WERI-Rb-1 (cell line): ENCODE data around the gene NHLRC1.

Experiments
- DNase-seq: peaks from one replicate; pipeline ENCODE4 v3.0.0-alpha.2; 2020
- H3K27ac ChIP-seq: fragments of 250-450 bp; sonication (Bioruptor Pico); 2 replicates; pipeline ENCODE4 v1.5.1; 2020; ENCODE audit warnings: mild to moderate bottlenecking, moderate library complexity
- H3K27me3 ChIP-seq: fragments of 250-450 bp; sonication (Bioruptor Pico); 2 replicates; pipeline ENCODE4 v1.5.1; 2021; ENCODE audit warnings: mild to moderate bottlenecking, low read depth, moderate library complexity; ENCODE audit not compliant: insufficient read depth, severe bottlenecking
- H3K36me3 ChIP-seq: fragments of 250-450 bp; sonication (Bioruptor Pico); 2 replicates; pipeline ENCODE4 v1.5.1; 2020; ENCODE audit warnings: mild to moderate bottlenecking, moderate library complexity
- H3K4me3 ChIP-seq: 2 replicates; pipeline ENCODE4 v1.5.1; 2011; ENCODE audit warnings: low read depth, mild to moderate bottlenecking, control low read depth, low read length
- H3K9me3 ChIP-seq: fragments of 250-450 bp; sonication (Bioruptor Pico); 2 replicates; pipeline ENCODE4 v1.5.1; 2021; ENCODE audit warnings: mild to moderate bottlenecking, moderate library complexity; ENCODE audit not compliant: severe bottlenecking
- TF ChIP-seq, protein P1 (sequence below): IDR thresholded peaks from 2 replicates; pipeline ENCODE4 v1.5.1; 2011; ENCODE audit warnings: low read depth, mild to moderate bottlenecking, control low read depth, inconsistent platforms, low read length

NHLRC1 gene

DNA sequence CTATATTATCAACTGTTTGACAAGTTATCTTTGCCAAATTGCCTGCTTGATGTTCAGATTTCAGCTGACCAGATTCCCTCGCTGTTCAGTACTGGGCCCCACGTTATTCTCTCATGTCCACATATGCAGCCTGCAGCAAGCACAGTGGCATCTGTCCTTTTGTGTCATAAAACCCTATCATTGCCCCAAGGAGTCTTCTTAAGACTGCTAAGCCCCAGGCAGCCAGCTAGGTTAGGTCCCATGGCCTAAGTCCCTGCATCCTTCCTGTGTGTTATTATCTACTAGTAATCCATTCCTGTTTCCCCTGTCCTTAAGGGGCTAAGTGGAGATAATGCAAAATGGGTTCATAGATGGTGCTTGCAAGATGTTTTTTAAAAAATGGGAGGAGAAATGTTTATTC, 39.9 kb upstream of the NHLRC1 start:
- H3K36me3 ChIP-seq, result peaks cover 38% of the 10 kb centered on the region
- H3K4me3 ChIP-seq, result no peak overlapping the region
- TF ChIP-seq, protein P1, sequence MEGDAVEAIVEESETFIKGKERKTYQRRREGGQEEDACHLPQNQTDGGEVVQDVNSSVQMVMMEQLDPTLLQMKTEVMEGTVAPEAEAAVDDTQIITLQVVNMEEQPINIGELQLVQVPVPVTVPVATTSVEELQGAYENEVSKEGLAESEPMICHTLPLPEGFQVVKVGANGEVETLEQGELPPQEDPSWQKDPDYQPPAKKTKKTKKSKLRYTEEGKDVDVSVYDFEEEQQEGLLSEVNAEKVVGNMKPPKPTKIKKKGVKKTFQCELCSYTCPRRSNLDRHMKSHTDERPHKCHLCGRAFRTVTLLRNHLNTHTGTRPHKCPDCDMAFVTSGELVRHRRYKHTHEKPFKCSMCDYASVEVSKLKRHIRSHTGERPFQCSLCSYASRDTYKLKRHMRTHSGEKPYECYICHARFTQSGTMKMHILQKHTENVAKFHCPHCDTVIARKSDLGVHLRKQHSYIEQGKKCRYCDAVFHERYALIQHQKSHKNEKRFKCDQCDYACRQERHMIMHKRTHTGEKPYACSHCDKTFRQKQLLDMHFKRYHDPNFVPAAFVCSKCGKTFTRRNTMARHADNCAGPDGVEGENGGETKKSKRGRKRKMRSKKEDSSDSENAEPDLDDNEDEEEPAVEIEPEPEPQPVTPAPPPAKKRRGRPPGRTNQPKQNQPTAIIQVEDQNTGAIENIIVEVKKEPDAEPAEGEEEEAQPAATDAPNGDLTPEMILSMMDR, result no peak
- DNase-seq, result peak; percentile 91
- H3K9me3 ChIP-seq, result no peaks in the 10 kb centered on the region
- no peak overlapping the region; the same call in 1 of the 2 replicates for H3K27ac ChIP-seq
- no peaks in the 10 kb centered on the region for H3K27me3 ChIP-seq

DNA sequence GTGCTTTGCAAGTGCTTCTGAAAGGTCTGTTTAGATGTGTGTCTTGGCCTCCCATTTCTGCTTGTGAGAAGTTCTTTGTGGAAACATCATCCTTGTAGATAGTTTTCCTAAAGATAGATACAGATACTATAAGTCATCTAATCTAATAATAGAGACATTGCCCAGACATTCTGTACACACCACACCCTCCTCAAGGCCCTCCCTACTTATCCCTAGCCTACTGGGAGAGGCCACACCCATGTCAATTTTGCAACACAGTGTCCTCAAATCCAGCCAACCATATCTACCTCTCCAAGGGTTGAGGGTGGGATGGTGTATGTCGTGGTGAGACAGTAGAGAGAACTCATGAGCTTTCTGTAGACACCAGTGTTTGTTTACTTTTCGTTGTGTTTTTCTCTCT, 39.0 kb upstream of the NHLRC1 start:
- Histone ChIP-seq H3K9me3 (no peaks in the 10 kb centered on the region), H3K36me3 (peaks cover 31% of the 10 kb centered on the region), H3K27ac (no peak overlapping the region), H3K27me3 (no peaks in the 10 kb centered on the region), H3K4me3 (no peak overlapping the region)
- DNase-seq, result no peak
- TF ChIP-seq, protein P1, result no peak

DNA sequence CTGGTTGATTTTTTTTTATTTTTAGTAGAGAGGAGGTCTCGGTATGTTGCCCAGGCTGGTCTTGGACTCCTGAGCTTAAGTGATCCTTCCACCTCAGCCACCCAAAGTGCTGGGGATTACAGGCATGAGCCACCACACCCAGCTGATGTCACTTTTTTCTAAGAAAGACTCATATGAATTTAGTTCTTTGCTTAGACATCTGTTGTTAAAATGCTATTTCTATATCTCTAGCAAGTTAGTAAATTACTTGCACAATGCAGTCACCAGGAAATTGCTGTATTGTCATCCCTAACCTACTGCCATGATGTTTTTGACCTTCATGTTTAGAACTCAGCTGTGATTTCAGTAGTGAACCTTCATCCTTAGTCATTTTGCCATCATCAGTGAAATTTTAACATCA, 38.4 kb upstream of the NHLRC1 start:
- TF ChIP-seq, protein P1, result no peak

DNA sequence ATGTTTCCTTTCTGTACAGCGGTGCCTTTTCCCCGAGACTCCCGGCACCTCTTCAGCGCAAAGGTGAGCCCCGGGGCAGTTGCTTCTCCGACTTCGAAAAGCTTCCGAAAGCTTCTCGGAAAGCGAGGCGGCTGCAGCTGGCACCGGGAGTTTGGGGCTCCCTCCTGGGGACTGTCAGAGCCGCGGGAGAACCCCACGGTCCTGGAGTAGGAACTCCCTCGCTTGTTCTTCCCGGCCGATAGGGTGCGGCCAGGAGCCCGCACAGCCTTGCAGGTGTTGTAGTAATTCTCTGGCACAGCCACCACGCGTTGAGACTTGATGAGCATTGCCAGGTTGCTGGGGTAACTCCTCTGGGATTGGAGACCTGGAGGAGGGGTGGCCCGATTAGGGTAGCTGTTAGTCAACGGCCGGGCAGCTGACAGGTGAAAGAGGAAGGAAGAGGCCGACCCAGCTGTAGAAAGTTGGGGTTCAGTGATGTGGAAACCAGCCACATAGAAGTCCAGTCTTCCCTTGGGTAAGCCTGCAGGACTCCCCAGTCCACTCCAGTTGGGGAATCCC, 33.5 kb upstream of the NHLRC1 start:
- peak; percentile 92 for DNase-seq
- H3K4me3 ChIP-seq, result peak overlapping the region; percentile 88
- H3K27me3 ChIP-seq, result no peaks in the 10 kb centered on the region
- H3K27ac ChIP-seq, result peak overlapping the region; percentile 76
- H3K9me3 ChIP-seq, result no peaks in the 10 kb centered on the region
- H3K36me3 ChIP-seq, result peaks cover 10% of the 10 kb centered on the region
- TF ChIP-seq, protein P1, result peak; percentile 81

More for the DNA sequence above, 38.4 kb upstream of the NHLRC1 start:
- Histone ChIP-seq H3K4me3 (no peak overlapping the region), H3K9me3 (no peaks in the 10 kb centered on the region), H3K27ac (no peak overlapping the region), H3K36me3 (peaks cover 27% of the 10 kb centered on the region), H3K27me3 (no peaks in the 10 kb centered on the region)
- no peak for DNase-seq

DNA sequence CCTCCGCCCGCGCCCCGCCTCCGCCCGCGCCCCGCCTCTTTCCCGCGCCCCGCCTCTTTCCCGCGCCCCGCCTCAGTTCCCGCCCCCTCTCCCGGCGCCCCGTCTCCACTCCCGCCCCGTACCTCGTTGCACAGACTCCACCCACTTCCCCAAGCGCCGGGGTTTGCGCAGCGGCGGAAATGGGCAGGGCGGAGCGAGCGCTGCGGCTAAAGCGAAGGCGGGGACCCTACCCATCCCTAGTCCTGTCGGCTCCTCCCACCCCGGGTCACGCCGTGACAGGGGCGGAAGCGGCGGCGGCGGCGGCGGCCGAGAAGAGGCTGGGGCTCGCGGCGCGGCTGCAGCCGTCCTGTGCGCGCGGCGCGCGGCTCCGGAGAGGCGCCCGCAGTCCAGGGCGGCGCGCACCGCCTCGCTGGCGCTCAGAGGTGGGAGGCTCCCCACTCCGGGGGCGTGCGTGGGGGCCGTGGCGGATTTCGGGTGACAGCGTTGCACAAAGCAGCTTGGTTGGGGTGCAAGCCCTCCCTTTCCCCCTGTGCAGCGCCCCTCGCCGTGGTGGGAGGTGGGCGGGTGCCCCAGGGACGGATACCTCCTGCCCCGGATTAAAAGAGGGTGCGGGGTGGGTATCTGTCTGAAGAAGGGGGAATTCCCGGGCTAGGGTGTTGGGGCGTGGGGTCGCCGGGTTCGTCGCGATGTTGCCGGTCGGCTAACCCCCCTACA, 32.8 kb upstream of the NHLRC1 start, which contains the start of gene KDM1B:
TSS of gene KDM1B (plus strand) at position 273 of the 714 bp plus-strand sequence. CDS start 4,474 bp downstream, outside the sequence.
- peak within 1 kb of the TSS; percentile 97 for H3K4me3 ChIP-seq
- H3K27ac ChIP-seq, result peak within 1 kb of the TSS; percentile 79
- peaks cover 8% of the 10 kb centered on the region for H3K36me3 ChIP-seq
- H3K9me3 ChIP-seq, result no peaks in the 10 kb centered on the region
- TF ChIP-seq, protein P1, result no peak
- H3K27me3 ChIP-seq, result no peaks in the 10 kb centered on the region
- DNase-seq, result peak; percentile 100
